Gastrocnemius medialis (tissue), 4 donors: ENCODE results near the gene C1orf210. TPM values are rescaled to one million over a fixed set of nuclear protein-coding genes. Genes with fewer than 3 reads are reported as not detected.

Experiments used
- ATAC-seq, 2 donors: fragments of 150-250 bp; one replicate each; pipeline ENCODE4 v1.9.1; 2016
- DNase-seq, 2 donors: peaks; one replicate each; pipeline ENCODE4 v3.0.0-alpha.2; 2019
- H3K27ac ChIP-seq, 4 donors: fragments of 200-600 bp; sonication (generic); 1 replicate in 1 of 4; 2 replicates in 3 of 4; pipeline ENCODE4 v1.5.1; 2016 to 2018; ENCODE audit warnings: mild to moderate bottlenecking in 2 of 4, moderate library complexity in 1 of 4
- H3K27me3 ChIP-seq, 3 donors: fragments of 200-600 bp; sonication (generic) in 2 of 3; 1 replicate in 1 of 3; 2 replicates in 2 of 3; pipeline versions ENCODE4 v1.5.1 to v1.6.0; 2016 to 2019; ENCODE audit warnings: mild to moderate bottlenecking in 1 of 3, moderate library complexity in 1 of 3
- H3K36me3 ChIP-seq, 2 donors: fragments of 200-600 bp; sonication (generic) in 1 of 2; one replicate each; pipeline ENCODE4 v1.5.1; 2017 to 2018
- H3K4me1 ChIP-seq, 2 donors: fragments of 200-600 bp; sonication (generic) in 1 of 2; one replicate each; pipeline ENCODE4 v1.5.1; 2016 to 2017; ENCODE audit warnings: mild to moderate bottlenecking in 2 of 2
- H3K4me3 ChIP-seq, 4 donors: fragments of 200-600 bp; sonication (generic) in 3 of 4; 1 replicate in 1 of 4; 2 replicates in 3 of 4; pipeline ENCODE4 v1.5.1; 2016 to 2019; ENCODE audit warnings: mild to moderate bottlenecking in 2 of 4
- H3K9me3 ChIP-seq, 3 donors: fragments of 200-600 bp; sonication (generic) in 2 of 3; 1 replicate in 1 of 3; 2 replicates in 2 of 3; pipeline ENCODE4 v1.5.1; 2016 to 2019
- CTCF ChIP-seq, 5 experiments: fragments of 450-650 bp in 3 of 5; fragments of 200-600 bp in 2 of 5; sonication (generic) in 2 of 5; IDR thresholded peaks in 4 of 5; conservative IDR thresholded peaks in 1 of 5; 1 replicate in 4 of 5; 2 replicates in 1 of 5; pipeline ENCODE4 v1.5.1; 2016 to 2019; ENCODE audit warnings: antibody characterized with exemption in 5 of 5, mild to moderate bottlenecking in 3 of 5, moderate library complexity in 3 of 5
- POLR2A ChIP-seq, 2 donors: fragments of 450-650 bp; IDR thresholded peaks; one replicate each; pipeline ENCODE4 v1.6.1; 2017; ENCODE audit warnings: antibody characterized with exemption in 2 of 2, mild to moderate bottlenecking in 2 of 2, moderate library complexity in 2 of 2
- in situ Hi-C, 4 donors: fragments of 200-750 bp; cut with MboI; loops; one replicate each; pipeline versions ENCODE4 v1.15.0 to v1.8.0; 2017; ENCODE audit warnings: low sequenced_read_pairs in 4 of 4
- intact Hi-C: fragments of 100-400 bp; cut with DNase I; formaldehyde crosslinking; loops from one replicate; pipeline ENCODE4 v1.15.1; 2023; ENCODE audit warnings: low total_unique reads
- total RNA-seq, 4 donors: library from RNA; depleted of rRNA; stranded (reverse); fragments of >200 nt; gene quantifications; one replicate each; pipeline versions ENCODE4 v1.1.0 to v1.2.3, GENCODE V29; 2016

The C1orf210 gene
- total RNA-seq, 4 donors from 2014 or later, result 0.27 TPM; not detected in 3

GRCh38 chr1:43302721-43303470, 17.5 kb upstream of the C1orf210 start:
- Histone ChIP-seq H3K4me1 (no peaks in the 10 kb centered on the region), H3K4me3 (peak overlapping the region; percentile 47 to 54 (median 48)), H3K27ac (peak overlapping the region; percentile 70 to 81 (median 74)), H3K27me3 (no peaks in the 10 kb centered on the region), H3K9me3 (no peaks in the 10 kb centered on the region), H3K36me3 (no peaks in the 10 kb centered on the region)
- ATAC-seq (no peak), DNase-seq (no peak)
- intact Hi-C loops, result loop anchor here (5.0 kb wide), 1 partner anchor 66 kb away; no protein-coding TSS in a partner anchor
- TF ChIP-seq CTCF (IDR thresholded peaks at IDR 0.05 in 4 of 5, conservative IDR thresholded peaks at IDR 0.05 in 1 of 5) (no peak), POLR2A (IDR thresholded peaks at IDR 0.05) (no peak)
- in situ Hi-C loops, result no loop called here

- DNase-seq, result no peak
These were observed 16.8 kb upstream of the C1orf210 start for GRCh38 chr1:43302201-43302600.

GRCh38 chr1:43300378-43301094, 15.2 kb upstream of the C1orf210 start, which contains the start of gene TIE1:
TIE1 (plus strand) TSS chr1:43300982; CDS start chr1:43301072, 90 bp downstream.
- intact Hi-C loops (loop anchor here (5.0 kb wide), 1 partner anchor 63 kb away; no protein-coding TSS in a partner anchor), in situ Hi-C loops (no loop called here)
- TF ChIP-seq POLR2A (IDR thresholded peaks at IDR 0.05), result peak; percentile 33 to 64
- no peak for TF ChIP-seq CTCF (IDR thresholded peaks at IDR 0.05 in 4 of 5, conservative IDR thresholded peaks at IDR 0.05 in 1 of 5)
- peak within 1 kb of the TSS; percentile 70 to 81 (median 74) for H3K27ac ChIP-seq
- H3K36me3 ChIP-seq, result no peaks in the 10 kb centered on the region
- H3K9me3 ChIP-seq, result no peaks in the 10 kb centered on the region
- H3K4me3 ChIP-seq, result peak within 1 kb of the TSS; percentile 47 to 54 (median 48)
- ATAC-seq, result peak; percentile 45 to 69
- no peak for DNase-seq
- H3K4me1 ChIP-seq, result peaks cover 0 to 8% of the 10 kb centered on the region in 2 donors
- H3K27me3 ChIP-seq, result no peaks in the 10 kb centered on the region

More at GRCh38 chr1:43302201-43302600, 16.8 kb upstream of the C1orf210 start:
- H3K4me3 ChIP-seq, result peak overlapping the region; percentile 47 to 54 (median 48)
- H3K4me1 ChIP-seq, result no peaks in the 10 kb centered on the region
- in situ Hi-C loops, result no loop called here
- ATAC-seq, result no peak
- no peaks in the 10 kb centered on the region for H3K36me3 ChIP-seq
- no peaks in the 10 kb centered on the region for H3K27me3 ChIP-seq
- TF ChIP-seq POLR2A (IDR thresholded peaks at IDR 0.05), result no peak
- no peak for TF ChIP-seq CTCF (IDR thresholded peaks at IDR 0.05 in 4 of 5, conservative IDR thresholded peaks at IDR 0.05 in 1 of 5)
- H3K9me3 ChIP-seq, result no peaks in the 10 kb centered on the region
- H3K27ac ChIP-seq, result peak overlapping the region; percentile 70 to 81 (median 74)
- intact Hi-C loops, result loop anchor here (5.0 kb wide), 1 partner anchor 65 kb away; no protein-coding TSS in a partner anchor

- H3K27ac ChIP-seq, result peak overlapping the region; percentile 70 to 81 (median 74)
- DNase-seq (no peak), ATAC-seq (no peak)
- H3K4me3 ChIP-seq, result no peak overlapping the region
- H3K27me3 ChIP-seq, result no peaks in the 10 kb centered on the region
- H3K36me3 ChIP-seq, result no peaks in the 10 kb centered on the region
- no peaks in the 10 kb centered on the region for H3K9me3 ChIP-seq
- intact Hi-C loops (loop anchor here (5.0 kb wide), 1 partner anchor 58 kb away; the partner anchor contains the start of gene CDC20), in situ Hi-C loops (no loop called here)
- peaks cover 11 to 21% of the 10 kb centered on the region in 2 donors for H3K4me1 ChIP-seq
- no peak for TF ChIP-seq CTCF (IDR thresholded peaks at IDR 0.05 in 4 of 5, conservative IDR thresholded peaks at IDR 0.05 in 1 of 5)
- TF ChIP-seq POLR2A (IDR thresholded peaks at IDR 0.05), result no peak
These were observed 13.7 kb upstream of the C1orf210 start for GRCh38 chr1:43299101-43299500.
